HG03159 (cell line): ENCODE measurements around the gene VMO1.

Experiments
- ATAC-seq: cut with Tn5 transposase; IDR thresholded peaks from one replicate; pipeline ENCODE4 v1.9.1; 2021; ENCODE audit warnings: mild to moderate bottlenecking, moderate library complexity; ENCODE audit not compliant: unreplicated experiment

Gene VMO1

DNA sequence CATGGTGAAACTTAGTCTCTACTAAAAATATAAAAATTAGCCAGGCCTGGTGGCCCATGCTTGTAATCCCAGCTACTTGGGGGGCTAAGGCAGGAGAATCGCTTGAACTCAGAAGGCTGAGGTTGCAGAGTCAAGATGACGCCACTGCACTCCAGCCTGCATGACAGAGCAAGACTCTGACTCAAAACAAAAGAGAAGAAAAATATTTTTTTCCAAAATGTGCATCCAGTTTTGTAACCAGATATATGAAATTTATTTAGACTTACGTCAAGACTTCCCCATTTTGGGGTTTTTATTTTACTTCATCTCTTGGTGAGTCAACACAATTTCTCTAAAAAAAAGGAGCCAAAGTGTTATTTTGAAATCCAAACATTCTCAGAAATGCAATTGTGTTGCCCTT lies 20.0 kb downstream of the VMO1 start:
- ATAC-seq = no peak

DNA sequence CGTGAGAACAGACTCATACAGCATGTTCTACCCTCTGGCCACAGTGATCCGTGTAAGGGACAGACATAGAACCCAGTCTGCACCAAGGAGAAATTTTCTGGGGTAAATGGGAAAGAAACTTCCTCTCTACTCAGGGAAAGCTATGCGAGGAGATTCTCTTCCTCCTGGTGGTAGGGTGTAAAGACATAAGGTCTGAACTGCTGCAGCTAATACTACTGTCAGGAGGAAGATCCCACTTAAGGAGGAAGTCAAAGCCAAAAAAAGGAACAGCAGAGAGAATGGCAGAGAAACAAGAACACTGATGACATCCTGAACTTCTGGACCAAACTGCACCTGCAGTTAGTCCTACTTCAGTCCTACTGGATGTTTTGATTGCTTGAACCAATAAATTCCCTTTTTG lies 21.6 kb downstream of the VMO1 start:
- ATAC-seq = no peak

DNA sequence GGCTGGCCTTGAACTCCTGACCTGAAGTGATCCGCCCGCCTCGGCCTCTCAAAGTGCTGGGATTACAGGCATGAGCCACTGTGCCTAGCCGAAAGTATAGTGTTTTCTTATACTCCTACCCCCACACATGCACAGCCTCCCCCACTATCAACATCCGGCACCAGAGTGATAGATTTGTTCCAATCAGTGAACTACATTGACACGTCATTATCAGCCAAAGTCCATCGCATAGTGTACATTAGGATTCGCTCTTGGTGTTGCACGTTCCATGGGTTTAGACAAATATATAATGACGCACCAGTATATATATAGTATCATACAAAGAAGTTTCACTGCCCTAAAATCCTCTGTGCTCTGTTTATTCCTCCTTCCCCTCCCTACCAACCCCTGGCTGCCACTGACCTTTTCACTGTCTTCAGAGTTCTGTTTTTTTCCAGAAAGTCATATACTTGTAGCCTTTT lies 26.4 kb downstream of the VMO1 start:
- no peak for ATAC-seq

DNA sequence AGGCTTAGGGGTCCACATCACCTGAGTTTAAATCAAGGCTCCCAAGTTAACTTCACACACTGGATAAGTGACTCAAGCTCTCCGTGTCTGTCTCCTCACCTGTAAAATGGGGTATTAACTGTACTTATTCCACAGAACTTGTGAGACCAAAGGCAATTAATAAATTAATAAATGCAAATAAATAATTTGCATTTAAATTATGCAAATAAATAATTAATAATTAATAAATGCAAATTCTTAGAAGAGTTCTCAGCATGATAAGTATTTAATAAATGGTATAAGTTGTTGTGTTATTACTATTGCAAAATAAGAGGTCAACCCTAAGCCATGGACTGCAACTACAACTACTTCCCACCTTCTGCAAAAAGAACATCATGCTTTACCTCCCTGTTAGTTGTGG lies 32.8 kb downstream of the VMO1 start:
- no peak for ATAC-seq

DNA sequence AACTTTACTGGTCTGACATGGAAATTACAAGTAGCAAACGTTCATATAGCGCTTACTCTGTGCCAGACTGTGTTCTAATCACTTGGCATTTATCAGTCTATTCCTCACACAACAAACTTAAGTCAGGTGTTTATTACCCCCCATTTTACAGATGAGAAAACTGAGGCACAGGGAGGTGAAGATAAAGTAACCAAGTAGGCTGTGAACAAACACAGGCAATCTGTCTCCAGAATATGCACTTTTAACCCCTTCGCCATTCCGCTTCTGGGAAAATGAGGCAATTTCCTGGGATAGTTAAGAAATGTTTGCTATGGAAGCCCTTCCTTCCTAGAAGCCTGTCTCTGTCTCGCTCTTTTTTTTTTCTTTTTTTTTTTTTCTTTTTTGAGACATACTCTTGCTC lies 34.2 kb downstream of the VMO1 start:
- no peak for ATAC-seq

DNA sequence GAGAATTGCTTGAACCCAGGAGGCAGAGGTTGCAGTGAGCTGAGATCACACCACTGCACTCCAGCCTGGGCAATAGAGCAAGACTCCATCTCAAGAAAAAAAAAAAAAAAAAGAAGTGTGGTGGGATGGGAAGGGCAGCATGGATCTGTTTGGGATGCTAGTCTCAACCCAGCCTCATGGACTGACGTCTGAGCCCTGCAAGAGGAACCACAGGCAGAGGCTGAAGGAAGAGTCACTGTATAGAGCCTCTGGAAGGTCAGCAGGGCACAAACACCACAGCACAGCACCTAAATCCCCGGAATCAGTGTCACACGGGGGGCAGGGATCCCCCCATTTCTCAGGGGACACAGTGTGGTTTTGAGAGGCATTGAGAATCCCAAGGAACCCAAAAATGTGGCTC lies 35.6 kb downstream of the VMO1 start:
- no peak for ATAC-seq

DNA sequence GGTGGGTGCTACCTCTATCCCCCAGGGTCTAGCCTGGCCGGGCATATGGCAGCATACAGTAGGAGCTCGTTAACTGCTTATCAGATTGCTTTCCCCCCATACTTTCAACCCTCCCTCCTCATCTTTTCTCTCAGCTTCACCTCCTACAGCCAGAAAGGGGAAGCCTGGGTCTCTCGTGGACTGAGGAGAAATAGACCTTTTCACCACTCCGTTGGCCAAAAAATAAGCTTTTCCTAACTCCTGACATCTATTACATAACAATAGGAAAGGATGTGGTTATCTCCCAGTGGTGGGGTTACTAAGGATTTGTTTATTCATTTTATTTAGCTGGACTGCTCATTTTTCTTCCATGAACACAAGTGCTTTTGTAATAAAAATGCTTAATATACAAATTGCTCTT lies 37.5 kb downstream of the VMO1 start:
- ATAC-seq = no peak

DNA sequence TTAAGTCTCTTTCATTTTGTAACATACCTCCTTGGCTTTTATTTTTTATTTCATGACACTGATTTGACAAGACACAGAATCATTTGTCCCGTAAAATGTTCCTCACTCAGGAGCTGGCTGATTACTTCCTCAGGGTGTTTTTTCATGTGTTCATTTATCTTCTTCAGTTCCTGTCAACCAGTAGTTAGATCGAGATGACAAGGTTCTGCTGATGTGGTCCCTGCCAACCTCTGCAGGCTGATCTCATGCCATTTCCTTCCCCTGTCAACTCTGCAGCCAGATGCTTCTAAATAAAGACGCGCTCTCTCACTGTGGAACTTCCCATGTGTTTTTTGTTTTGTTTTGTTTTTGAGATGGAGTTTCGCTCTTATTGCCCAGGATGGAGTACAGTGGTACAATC lies 38.3 kb downstream of the VMO1 start:
- ATAC-seq = no peak

DNA sequence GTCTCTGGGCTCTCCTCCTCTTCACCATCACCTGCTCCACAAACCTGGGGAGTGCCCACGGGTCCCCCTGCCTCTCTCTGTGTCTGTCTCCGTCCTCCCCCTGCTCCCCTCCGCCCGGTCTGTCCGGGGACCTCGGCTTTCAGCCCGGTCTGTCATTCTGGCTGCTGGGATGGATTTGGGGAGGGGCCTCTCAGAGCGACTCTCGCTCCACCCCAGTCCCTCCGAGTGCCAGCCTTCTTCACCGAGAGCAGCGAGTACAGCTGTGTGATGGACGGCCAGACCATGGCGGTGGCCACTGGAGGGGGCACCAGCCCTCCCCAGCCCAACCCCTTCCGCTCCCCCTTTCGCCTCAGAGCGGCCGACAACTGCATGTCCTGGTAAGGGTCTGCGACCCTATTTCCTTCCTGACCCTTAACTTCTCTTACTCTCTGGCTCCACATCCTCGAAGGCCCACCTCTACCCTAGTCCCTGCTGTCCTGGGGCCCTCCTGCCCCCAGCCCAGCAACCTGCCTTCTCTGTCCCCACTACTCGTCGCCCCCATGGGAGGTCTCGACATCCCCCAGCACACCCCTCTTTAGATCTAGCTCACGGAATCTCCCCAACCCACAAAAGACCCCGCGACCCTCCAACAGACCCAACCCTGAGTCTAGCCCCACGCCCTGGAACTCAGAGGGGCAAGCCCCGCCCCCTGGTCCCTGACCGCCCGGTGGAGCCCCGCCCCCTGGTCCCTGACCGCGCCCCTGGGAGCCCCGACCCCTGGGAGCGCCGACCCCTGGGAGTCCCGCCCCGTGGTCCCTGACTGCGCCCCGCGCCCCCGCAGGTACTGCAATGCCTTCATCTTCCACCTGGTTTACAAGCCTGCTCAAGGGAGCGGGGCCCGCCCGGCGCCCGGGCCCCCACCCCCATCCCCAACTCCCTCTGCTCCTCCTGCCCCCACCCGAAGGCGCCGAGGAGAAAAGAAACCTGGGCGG lies 40.9 kb downstream of the VMO1 start:
- no peak for ATAC-seq

DNA sequence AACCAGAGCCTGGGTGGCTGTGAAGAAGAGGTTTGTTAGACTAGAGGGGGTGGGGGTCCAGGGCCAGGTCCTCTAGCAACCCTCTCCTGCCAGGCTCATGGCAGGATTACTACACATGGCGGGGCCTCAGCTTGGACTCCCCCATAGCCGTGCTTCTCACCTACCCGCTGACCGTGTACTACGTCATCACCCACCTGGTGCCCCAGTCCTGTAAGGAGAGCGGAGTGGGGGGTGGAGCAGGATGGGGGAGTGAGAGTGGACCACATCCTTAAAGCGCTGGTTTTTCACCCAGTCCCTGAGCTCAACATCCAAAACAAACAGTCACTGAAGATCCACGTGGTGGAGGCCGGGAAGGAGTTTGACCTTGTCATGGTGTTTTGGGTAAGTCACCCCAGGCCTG lies 42.3 kb downstream of the VMO1 start:
- ATAC-seq = no peak

DNA sequence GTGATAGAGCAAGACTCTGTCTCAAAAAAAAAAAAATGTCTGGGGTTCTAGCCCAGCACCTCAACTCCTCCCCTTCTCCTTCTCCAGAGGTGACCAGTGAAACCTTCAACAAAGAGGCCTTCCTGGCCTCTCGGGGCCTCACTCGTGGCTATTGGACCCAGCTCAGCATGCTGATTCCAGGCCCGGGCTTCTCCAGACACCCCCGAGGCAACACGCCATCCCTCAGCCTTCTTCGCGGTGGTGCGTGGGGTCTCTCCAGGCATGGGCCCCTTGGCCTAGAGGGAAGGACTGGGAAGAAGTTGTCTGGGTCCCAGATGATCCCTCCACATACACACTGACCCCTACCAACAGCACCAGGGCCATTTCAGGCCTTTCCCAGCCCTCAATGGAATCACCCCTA lies 42.9 kb downstream of the VMO1 start:
- no peak for ATAC-seq

DNA sequence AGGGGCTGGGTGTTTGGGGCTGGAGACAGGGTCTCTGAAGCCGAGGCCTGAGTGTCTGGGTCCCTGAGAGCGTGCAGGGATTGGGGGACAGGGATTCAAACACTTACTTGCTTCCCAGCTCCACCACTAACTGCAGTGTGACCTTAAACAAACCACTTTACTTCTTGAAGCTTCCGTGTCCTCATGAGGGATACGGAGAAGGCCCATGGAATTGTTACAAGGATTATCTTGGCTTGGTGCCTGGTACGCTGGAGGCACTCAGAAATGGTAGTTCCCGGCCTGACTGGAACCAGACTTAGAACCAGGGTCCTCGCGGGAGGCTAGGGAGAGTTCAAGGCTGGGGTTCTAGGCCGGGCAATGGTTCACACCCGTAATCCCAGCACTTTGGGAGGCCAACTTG lies 43.5 kb downstream of the VMO1 start:
- no peak for ATAC-seq

DNA sequence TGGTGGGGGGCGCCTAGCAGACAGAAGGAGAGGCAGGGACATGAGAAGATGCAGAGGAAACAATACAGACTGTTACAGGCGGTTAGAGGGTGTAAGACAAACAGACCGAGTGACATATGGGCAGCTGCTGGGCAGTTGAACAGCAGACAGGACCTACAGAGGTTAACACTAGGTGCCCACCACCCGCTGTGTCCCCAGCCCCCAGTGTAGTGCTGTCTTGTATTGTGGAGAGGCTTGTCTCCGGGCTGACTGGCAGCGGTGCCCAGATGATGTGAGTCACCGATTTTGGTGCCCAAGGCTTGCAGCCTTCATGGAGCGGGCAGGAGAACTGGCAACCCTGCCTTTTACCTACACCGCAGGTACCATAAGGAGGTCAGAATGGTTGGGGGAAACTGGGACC lies 44.0 kb downstream of the VMO1 start:
- no peak for ATAC-seq

DNA sequence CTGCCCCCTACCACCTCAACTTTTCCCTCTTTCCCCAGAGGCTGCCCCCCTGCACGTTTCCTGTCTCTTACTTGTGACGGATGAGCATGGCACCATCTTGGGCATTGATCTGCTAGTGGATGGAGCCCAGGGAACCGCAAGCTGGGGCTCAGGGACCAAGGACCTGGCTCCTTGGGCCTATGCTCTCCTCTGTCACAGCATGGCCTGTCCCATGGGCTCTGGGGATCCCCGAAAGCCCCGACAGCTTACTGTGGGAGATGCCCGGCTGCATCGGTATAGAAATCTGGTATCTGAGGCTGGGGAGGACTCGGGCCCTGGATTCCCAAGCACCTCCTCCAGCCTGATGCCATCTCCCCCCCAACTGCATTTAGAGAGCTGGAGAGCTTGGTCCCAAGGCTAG lies 44.6 kb downstream of the VMO1 start:
- no peak for ATAC-seq

DNA sequence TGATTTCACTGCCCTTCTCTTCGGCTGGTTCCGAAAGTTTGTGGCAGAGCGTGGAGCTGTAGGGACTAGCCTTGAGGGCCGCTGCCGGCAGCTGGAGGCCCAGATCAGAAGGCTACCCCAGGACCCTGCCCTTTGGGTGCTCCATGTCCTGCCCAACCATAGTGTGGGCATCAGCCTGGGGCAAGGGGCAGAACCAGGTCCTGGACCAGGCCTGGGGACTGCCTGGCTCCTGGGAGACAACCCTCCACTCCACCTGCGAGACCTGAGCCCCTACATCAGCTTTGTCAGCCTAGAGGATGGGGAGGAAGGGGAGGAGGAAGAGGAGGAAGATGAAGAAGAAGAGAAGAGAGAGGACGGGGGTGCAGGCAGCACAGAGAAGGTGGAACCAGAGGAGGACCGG lies 45.6 kb downstream of the VMO1 start:
- no peak for ATAC-seq

DNA sequence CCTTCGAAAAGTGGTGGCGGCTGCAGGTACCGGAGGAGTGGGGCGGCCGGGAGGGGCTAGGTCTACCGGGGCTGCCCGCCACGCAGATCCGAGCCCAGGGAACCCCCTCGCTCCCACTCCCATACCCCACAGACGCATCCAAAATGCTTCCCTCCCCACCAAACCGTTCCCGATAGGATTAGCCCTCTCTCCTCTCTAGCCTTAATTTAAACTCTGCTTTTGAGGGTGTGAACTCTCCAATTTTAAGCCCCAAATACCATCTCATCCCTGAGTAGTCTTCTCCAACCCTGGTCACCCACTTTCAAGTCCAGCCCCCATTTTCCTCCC lies 46.2 kb downstream of the VMO1 start:
- ATAC-seq = no peak

DNA sequence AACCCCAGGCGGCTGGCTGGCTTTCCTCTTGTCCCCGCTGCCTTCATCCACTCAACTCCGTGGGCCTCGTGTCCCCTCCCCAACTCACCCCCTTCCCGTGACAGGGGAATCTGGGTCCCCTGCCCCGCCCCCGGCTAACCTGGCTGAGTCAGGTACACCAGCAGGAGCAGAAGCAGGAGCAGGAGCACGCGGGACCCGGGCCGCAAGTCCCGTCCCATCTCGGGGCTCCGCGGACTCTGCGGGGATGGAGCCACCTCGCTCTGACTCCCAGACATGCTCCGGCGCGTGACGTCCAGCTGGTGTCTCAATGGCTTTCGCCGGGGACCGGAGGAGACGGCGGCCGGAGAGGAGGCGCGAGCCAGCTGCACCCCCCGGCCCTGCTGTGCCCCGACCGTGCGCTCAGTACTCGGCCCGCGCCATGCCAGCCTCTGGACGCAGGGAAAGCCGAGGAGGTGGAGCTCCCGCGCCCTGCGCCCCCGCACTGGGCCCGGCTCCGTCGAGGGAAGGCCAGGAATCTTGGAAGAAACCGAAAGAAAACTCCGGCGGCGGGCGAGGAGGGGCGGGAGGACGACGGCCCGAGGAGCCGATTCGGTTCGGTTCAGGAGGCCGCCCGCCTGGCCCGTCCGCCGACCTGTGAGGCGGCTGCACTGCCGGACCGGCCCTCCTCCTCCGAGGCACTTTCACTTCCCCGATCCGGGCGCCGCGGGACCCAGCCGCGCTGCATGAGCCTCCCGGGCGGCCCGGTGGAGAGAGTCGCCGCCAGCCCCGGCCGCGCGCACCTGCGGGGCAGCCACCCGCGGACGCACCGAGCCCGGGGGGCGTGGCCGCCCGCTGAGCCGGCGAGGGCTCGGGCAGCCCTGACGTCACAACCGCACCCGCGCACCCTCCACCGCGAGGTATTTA lies 46.8 kb downstream of the VMO1 start, which contains the start of the genes CXCL16 and ZMYND15:
Gene CXCL16, minus strand, starts transcription at position 807 of the 903 bp plus-strand sequence. Its CDS starts 589 bp downstream, at position 218.
Gene ZMYND15, plus strand, starts transcription at position 712 of the 903 bp plus-strand sequence. CDS start 716 bp downstream, outside the sequence.
- no peak for ATAC-seq

DNA sequence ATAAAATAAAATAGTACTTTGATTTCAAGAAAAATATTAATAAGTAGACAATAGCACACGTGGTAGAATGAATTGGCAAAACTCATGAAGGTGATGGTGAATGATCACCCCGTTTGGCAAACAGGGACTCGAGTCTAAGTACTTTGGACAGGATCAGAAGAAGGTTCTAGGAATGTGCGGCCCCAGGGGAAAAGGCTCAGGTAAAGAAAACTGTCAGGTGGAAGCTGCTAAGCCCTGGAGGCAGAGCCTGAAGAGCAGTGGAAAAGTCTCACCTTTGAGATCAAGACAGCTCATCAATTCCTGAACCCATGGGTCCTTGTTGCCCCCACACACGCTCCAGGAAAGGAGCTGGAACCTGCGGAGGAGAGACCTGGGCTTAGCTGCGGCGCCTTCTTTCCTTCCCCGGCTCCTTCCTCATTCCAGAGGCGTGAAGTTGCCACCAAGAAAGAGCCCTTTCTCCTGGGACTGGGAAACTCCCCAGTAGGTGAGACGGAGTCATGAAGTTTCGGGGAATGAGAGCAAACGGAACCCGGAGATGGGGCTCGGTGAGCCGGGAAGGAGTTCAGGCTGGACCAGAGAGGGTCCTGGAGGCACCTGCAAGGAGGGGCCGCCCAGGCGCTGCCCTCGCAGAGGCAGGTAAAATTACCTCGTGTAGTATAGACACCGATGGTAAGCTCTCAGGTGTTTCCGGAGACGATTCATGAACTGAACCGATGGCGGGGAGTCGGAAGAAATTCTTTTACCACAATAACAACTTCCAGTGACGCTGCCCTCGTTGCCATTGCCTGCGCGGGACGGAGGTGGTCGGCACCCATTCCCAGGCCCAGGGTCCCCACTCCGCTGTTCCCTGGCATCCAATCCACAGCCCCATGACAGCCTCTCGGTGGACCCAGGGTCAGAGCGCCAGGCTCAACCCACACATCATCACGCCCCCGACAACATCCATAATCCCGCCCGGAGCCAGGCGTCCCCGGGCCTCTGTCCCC lies 47.7 kb downstream of the VMO1 start:
- ATAC-seq = no peak

DNA sequence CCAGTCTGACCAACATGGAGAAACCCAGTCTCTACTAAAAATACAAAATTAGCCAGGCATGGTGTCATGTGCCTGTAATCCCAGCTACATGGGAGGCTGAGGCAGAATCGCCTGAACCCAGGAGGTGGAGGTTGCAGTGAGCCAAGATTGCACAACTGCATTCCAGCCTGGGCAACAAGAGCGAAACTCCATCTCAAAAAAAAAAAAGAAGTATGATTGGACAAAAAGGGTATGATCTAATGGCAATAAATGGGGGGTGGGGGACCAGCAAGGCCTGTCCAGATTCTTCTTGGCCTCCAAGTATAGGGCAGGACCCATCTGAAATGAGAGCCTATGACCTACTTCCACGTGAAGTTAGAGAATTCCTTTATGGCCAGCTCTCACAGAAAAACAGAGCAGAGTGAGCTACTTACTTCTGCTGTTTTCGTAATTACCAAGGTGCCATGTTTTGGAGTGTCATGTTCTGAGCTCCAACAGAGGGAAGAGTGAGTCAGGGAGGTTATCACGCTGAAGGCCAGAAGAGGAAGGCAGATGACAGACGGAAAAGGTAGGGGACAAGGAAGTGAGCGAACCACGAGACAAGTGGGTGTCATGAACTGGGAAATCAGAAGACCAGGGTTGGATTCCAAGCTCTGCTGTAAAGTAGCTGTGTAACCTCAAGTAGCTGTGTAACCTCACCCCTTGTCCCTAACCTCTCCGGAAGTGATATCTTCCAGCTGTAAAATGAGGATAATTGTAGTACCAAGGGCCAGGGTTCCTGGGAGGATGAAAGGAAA lies 50.1 kb downstream of the VMO1 start:
- no peak for ATAC-seq
